Stimulated activated CD4-positive, alpha-beta T cell treated with anti-CD3 and anti-CD28 coated beads, Interleukin-15, amount 100 ng/mL, for 48 hours (primary cell): ENCODE data around the gene OPHN1.
"Not testable (repeated sequence)": the region's sequence is repeated elsewhere in the genome, so short reads cannot be mapped to it uniquely, and the experiment has no call there.

Experiments
- DNase-seq, 2 donors: peaks; one replicate each; pipeline ENCODE4 v3.0.0-alpha.2; 2020; ENCODE audit warnings: low read depth in 2 of 2

Gene OPHN1

DNA sequence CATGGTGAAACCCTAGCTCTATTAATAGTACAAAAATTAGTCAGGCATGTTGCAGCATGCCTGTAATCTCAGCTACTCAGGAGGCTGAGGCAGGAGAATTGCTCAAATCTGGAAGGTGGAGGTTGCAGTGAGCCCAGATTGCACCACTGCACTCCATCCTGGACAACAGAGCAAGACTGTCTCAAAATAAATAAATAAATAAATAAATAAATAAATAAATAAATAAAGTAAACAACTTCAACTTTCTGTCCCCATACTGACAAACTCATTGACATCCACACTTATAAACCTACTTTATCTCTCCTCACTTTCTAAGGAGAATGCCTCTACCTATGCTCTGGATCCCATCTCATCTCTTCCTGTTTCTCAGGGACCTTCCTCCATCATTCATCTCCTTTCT, 354.5 kb downstream of the OPHN1 start:
- DNase-seq: not testable (repeated sequence)

DNA sequence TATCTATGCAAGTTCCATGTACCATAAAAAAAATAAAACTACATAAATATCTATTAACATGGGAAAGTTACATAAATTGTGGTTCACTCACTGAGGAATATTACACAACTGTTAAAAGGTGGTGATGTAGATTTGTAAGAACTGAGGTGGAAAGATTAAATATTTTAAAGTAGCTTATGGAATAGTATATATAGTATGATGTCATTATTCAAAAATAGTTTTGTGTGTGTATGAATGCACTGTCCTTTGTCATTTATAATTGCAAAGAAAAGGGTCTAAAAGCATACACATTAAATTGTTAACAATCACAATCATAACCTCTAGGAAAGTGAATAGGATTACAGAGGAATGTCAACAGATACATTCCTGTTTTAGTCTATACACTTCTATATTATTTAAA, 355.9 kb downstream of the OPHN1 start:
- DNase-seq: no peak

DNA sequence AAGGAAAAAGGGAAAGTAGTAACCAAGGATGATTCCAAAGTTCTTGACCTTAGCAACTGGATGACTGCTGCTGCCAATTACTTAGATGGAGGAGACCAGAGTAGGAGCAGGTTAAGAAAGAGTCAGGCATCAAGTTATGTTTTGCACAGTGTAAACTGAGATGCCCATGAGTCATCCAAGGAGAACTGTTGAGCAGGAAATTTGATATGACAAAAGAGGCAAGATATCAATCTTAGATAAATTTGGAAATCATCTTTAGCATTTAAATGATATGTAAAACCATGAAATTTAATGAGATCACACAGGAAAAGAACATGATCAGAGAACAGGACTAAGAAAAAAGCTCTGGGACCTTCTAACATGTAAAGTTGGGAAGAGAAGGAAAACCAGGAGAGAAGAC, 361.3 kb downstream of the OPHN1 start:
- DNase-seq: no peak

DNA sequence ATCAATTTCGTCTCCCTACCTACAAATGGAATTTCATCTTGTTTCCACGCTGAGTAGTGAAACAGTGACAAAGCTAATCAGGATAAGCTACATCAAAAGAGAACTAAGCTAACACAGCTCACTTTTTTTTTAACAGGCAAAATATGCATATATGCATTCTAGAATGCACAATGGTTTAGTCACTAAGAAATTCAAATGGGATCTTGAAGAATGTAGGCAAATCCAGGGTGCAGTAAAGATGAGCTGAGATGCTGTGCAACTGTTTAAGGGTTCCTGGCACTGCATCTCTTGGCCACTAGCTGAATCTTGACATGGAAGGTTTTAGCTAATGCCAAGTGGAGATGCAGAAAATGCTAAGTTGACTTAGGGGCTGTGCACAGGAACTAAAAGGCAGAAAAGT, 363.2 kb downstream of the OPHN1 start:
- not testable (repeated sequence) for DNase-seq

DNA sequence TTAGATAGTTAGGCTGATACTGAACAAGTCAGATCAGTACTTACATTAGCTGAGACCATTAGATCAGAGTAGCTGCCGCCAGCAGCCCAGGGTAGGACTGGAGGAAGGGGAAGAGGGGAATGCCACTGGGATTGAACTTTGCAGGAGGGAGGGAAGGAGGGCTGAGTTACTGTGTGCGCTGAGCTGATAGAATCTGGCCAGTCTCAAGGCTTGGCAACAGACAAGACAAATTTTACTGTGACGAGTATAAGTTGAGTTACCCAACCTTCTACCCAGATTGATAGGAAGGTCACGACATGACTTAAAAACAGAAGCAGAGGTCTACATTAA, 372.1 kb downstream of the OPHN1 start:
- no peak for DNase-seq

DNA sequence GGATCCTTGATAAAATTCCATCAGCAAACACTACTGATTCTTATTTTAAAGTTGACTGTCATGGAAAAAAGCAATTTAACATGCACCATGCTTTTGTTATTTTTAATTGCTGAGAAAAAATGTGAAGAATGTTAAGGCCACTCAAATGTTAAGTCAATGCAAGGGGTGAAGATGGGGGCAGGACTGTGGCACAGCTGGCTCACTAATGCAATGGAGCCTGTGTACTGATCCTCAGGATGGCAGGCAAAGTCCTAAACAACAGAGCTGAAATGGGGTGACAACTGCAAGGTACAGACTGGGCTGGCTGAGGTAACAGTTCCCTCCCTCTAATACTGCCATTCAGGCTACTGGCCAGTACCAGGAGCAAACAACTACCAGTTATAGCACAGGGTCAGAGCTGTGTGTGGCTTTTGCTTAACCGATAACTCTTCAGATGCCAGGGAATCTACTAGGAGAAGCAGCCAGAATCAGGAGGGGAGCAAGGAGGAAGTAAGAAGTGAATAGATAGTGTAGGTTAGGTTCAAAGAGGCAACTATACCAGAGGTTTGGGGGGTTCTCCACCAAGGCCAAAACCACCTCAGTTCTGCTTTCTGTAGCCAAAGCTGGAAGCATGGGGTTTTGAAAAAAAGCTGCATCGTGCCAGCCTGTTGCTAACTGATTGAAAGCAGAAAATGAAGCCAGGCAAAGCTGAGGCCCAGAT, 372.6 kb downstream of the OPHN1 start:
- DNase-seq: no peak

GRCh38 chrX:68059469-68059868, 373.8 kb downstream of the OPHN1 start:
- DNase-seq: no peak

- DNase-seq: no peak
Observed at GRCh38 chrX:68049466-68049865, 383.8 kb downstream of the OPHN1 start.

- DNase-seq: no peak
Observed at GRCh38 chrX:68048774-68049173, 384.5 kb downstream of the OPHN1 start.

GRCh38 chrX:68045008-68045577, 388.2 kb downstream of the OPHN1 start:
- no peak for DNase-seq

GRCh38 chrX:68043713-68044438, 389.4 kb downstream of the OPHN1 start:
- DNase-seq: no peak

DNA sequence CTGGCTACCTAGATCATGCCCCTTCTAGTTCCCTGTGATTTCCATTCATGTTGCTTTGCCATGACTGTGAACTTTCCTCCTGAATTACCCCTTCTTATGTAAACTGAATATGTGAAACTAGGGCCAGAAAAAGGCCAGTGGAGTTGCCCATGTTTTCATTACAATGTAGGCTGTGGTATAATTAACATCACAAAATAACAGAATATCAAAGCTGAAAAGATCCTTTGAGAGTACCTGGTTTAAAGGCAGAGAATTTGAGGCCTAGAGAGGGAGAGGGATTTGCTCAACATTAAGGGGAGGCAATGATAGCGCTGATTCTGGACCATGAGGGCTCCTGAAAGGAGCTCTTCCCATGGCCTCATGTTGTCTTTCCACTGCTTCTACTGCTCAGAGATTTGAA, 392.2 kb downstream of the OPHN1 start:
- DNase-seq: no peak

DNA sequence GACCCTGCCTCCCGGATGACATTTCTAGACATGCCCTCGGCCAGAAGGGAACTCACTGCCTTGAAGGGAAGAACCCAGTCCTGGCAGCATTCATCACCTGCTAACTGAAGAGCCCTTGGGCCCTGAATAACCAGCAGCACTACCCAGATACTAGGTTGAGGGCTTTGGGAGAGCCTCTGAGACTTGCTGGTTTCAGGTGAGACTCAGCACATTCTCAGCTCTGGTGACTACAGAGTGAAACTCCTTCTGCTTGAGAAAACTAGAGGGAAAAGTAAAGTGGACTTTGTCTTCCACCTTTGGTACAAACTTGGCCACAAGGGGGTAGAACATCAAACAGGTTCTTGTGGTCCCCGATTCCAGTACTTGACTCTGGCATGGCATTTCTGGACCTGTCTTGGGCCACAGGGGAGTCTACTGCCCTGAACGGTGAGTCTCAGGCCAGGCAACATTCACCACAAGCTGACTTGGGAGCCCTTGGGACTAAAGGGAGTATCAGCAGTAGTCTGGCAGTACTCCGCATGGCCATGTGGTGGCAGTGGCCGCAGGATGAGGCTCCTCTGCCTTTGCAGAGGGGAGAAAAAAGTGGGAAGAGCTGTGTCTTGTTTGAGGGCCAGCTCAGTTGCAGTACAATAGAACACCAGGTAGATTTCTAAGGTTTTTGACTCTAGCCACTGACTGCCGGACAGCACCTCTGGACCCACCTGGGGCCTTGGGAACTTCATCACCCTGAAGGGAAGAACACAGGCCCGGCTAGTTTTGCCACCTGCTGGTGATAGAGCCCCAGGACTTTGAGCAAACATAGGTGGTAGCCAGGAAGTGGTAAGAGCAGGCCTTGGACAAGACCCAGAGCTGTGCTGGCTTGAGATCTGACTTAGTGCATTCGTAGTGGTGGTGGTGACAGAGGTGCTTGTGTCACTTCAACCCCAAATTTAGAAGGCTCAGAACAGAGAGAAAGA, 414.8 kb downstream of the OPHN1 start:
- DNase-seq: peak in 1 of 2 donors; percentile 2

DNA sequence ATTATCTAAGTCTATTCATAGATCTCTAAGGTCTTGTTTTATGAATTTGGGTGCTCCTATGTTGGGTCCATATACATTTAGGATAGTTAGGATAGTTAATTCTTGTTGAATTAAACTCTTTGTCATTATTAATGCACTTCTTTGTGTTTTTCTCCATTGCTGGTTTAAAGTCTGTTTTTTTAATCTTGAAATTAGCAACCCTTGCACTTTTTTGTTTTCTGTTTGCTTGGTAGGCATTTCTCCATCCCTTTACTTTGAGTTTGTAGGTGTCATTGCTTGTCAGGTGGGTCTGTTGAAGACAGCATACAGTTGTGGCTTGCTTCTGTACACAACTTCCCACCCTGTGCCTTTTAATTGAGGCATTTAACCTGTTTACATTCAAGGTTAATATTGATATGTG, 434.8 kb downstream of the OPHN1 start:
- DNase-seq: no peak
